Limb (tissue), 2 donors: ENCODE results near the gene DRG1.
A peak's percentile ranks its signal among the peaks of the same experiment; 100 is the strongest.
"Not testable (repeated sequence)": the region's sequence is repeated elsewhere in the genome, so short reads cannot be mapped to it uniquely, and the experiment has no call there.

Source experiments
- DNase-seq, 2 donors: peaks; one replicate each; pipeline ENCODE4 v3.0.0-alpha.2; 2016; ENCODE audit errors: extremely low spot score in 2 of 2

Gene DRG1

GRCh38 chr22:31399211-31400022 lies at the start of gene DRG1:
Gene DRG1, plus strand, starts transcription at chr22:31399604. Its CDS starts 80 bp downstream, at chr22:31399684.
- DNase-seq = peak; percentile 97 to 98

- no peak for DNase-seq
These were observed 49.4 kb upstream of the DRG1 start for GRCh38 chr22:31349960-31350359.

- DNase-seq = peak in 1 of 2 donors; percentile 48
These were observed 49.0 kb upstream of the DRG1 start for GRCh38 chr22:31350410-31350863.

GRCh38 chr22:31354515-31354914 lies 44.9 kb upstream of the DRG1 start:
- no peak for DNase-seq

- DNase-seq = no peak
These were observed 39.4 kb upstream of the DRG1 start for GRCh38 chr22:31360029-31360428.

- no peak for DNase-seq
These were observed 37.7 kb upstream of the DRG1 start for GRCh38 chr22:31361743-31362142.

- no peak for DNase-seq
These were observed 35.4 kb upstream of the DRG1 start for GRCh38 chr22:31363885-31364465.

GRCh38 chr22:31367426-31367825 lies 32.0 kb upstream of the DRG1 start:
- DNase-seq = no peak

- DNase-seq = peak in 1 of 2 donors; percentile 5
These were observed 21.8 kb upstream of the DRG1 start for GRCh38 chr22:31377612-31378011.

GRCh38 chr22:31378123-31378522 lies 21.3 kb upstream of the DRG1 start:
- DNase-seq = no peak

GRCh38 chr22:31378651-31379050 lies 20.8 kb upstream of the DRG1 start:
- not testable (repeated sequence) for DNase-seq

- DNase-seq = no peak
These were observed 5.5 kb upstream of the DRG1 start for GRCh38 chr22:31393893-31394292.

- DNase-seq = no peak
These were observed 5.1 kb upstream of the DRG1 start for GRCh38 chr22:31394326-31394725.

- DNase-seq = no peak
These were observed 1.2 kb upstream of the DRG1 start for GRCh38 chr22:31398231-31398630.

- peak in 1 of 2 donors; percentile 12 for DNase-seq
These were observed 606 bp downstream of the DRG1 start for GRCh38 chr22:31400023-31400397.

GRCh38 chr22:31402350-31402749 lies 2.9 kb downstream of the DRG1 start:
- not testable (repeated sequence) for DNase-seq

- DNase-seq = no peak
These were observed 26.1 kb downstream of the DRG1 start for GRCh38 chr22:31425331-31426050.

- DNase-seq = no peak
These were observed 32.5 kb downstream of the DRG1 start for GRCh38 chr22:31431950-31432349.

- peak in 1 of 2 donors; percentile 23 for DNase-seq
These were observed 36.7 kb downstream of the DRG1 start for GRCh38 chr22:31436132-31436531.

- DNase-seq = no peak
These were observed 40.4 kb downstream of the DRG1 start for GRCh38 chr22:31439808-31440207.

- DNase-seq = no peak
These were observed 41.3 kb downstream of the DRG1 start for GRCh38 chr22:31440681-31441080.

GRCh38 chr22:31441652-31442051 lies 42.2 kb downstream of the DRG1 start:
- no peak for DNase-seq
